Fibroblast of pulmonary artery (primary cell): ENCODE data around the gene CTDNEP1.

Experiments
- DNase-seq: peaks from one replicate; pipeline ENCODE4 v3.0.0-alpha.2; 2010; ENCODE audit warnings: low read depth
- H3K4me3 ChIP-seq: replicated peaks from 2 replicates; pipeline ENCODE4 v1.5.1; 2011; ENCODE audit warnings: low read depth, mild to moderate bottlenecking, control low read depth, low read length, moderate library complexity
- TF ChIP-seq, protein P1 (sequence below): IDR thresholded peaks from 2 replicates; pipeline ENCODE4 v1.5.1; 2011; ENCODE audit warnings: mild to moderate bottlenecking, control low read depth, low read length, inconsistent platforms; ENCODE audit errors: missing control alignments

The CTDNEP1 gene

DNA sequence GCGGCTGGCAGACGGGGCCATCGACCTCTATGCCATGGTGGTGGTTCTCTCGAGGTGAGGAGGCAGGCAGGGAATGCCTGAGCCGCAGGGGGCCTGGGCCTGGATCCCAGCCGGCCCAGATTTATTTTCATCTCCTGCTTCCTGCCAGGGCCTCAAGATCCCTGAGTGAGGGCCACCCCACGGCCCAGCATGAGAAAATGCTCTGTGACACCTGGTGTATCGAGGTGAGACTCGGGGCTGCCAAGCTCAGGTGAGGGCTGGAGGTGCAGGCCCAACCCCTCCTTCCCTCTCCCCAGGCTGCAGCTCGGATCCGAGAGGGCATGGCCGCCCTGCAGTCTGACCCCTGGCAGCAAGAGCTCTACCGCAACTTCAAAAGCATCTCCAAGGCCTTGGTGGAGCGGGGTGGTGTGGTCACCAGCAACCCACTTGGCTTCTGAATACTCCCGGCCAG is 26.8 kb downstream of the CTDNEP1 start:
- no peak overlapping the region for H3K4me3 ChIP-seq
- TF ChIP-seq, protein P1, sequence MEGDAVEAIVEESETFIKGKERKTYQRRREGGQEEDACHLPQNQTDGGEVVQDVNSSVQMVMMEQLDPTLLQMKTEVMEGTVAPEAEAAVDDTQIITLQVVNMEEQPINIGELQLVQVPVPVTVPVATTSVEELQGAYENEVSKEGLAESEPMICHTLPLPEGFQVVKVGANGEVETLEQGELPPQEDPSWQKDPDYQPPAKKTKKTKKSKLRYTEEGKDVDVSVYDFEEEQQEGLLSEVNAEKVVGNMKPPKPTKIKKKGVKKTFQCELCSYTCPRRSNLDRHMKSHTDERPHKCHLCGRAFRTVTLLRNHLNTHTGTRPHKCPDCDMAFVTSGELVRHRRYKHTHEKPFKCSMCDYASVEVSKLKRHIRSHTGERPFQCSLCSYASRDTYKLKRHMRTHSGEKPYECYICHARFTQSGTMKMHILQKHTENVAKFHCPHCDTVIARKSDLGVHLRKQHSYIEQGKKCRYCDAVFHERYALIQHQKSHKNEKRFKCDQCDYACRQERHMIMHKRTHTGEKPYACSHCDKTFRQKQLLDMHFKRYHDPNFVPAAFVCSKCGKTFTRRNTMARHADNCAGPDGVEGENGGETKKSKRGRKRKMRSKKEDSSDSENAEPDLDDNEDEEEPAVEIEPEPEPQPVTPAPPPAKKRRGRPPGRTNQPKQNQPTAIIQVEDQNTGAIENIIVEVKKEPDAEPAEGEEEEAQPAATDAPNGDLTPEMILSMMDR = no peak
- DNase-seq = no peak

DNA sequence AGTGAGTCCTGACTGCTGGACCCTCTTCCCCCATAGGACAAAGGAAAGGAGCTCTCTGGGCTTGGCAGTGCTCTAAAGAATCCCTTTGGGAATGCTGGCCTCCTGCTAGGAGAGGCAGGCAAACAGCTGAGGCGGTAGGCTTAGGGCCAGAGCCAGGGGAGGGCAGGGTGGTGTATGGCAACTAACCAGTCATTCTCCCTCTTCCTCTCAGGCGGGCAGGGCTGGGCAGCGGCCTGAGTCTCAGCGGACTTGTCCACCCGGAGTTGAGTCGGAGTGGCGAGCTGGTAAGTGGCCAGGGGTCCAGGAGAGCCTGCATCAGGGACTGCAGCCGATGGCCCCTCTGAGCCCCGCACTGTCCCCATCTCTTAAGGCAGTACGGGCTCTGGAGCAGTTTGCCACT is 27.4 kb downstream of the CTDNEP1 start:
- no peak overlapping the region for H3K4me3 ChIP-seq
- TF ChIP-seq, protein P1 = no peak
- no peak for DNase-seq

DNA sequence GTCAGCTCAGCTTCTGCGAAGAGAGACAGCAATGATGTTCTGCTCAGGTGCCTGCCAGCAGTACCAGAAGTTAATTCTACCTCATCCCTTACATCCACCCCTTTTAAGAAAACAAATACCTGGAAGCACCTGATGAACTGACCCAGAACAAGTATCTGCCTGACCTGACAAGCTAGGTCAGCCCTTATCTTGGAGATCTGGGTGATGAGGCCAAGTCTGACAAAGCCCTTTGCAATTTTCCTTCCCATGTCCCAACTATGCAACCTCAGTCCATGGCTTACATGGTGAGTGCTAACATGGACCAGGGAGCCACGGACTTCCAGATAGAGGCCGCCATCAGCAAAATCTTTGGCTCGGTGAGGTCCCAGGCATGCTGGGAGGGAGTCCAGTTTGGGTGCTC is 28.2 kb downstream of the CTDNEP1 start:
- no peak overlapping the region for H3K4me3 ChIP-seq
- TF ChIP-seq, protein P1 = no peak
- no peak for DNase-seq

DNA sequence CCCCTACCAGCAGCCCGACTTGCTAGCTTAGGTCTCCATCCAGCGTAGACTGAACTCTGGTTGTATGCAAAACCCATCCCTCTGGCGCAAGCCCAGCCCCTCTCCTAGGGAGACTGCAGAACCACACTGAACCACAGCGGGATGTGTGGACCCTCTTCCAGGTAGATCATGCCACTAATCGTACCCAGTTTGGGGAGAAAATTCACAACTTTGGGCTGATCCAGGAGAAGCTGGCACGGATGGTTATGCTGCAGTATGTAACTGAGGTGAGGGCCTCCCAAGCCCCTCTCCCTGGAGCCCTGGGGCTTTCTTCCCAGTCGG is 28.6 kb downstream of the CTDNEP1 start:
- H3K4me3 ChIP-seq = no peak overlapping the region
- no peak for DNase-seq
- TF ChIP-seq, protein P1 = no peak

DNA sequence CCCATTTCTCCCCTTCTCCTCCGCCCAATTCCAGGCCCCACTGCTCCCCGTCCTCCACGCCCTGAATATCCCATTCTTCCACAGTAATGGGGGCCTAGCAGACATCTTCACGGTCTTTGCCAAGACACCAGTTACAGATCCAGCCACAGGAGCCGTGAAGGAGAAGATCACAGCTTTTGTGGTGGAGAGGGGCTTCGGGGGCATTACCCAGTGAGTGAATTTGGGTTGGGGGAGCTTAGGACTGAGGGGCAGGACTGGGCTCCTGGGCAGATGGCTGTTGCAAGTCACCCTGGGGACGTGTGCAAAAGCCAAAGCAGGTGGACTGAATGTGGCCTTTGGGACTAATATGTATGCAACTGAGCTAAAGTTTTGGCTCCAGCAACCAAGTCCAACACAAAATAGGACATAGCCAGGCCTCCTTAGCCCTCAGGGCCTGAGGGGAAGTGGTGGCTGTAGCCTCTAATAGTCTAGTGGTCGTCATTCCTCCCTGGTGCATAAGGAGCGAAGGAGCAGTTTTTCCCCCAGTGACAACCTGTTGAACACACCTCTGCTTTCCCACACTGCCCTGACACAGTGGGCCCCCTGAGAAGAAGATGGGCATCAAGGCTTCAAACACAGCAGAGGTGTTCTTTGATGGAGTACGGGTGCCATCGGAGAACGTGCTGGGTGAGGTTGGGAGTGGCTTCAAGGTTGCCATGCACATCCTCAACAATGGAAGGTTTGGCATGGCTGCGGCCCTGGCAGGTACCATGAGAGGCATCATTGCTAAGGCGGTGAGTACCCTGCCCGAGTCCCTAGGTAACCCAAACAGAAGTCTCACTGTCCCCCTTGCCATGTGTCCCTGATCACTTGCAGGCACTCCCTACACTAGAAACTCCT is 29.2 kb downstream of the CTDNEP1 start:
- no peak overlapping the region for H3K4me3 ChIP-seq
- TF ChIP-seq, protein P1 = no peak

DNA sequence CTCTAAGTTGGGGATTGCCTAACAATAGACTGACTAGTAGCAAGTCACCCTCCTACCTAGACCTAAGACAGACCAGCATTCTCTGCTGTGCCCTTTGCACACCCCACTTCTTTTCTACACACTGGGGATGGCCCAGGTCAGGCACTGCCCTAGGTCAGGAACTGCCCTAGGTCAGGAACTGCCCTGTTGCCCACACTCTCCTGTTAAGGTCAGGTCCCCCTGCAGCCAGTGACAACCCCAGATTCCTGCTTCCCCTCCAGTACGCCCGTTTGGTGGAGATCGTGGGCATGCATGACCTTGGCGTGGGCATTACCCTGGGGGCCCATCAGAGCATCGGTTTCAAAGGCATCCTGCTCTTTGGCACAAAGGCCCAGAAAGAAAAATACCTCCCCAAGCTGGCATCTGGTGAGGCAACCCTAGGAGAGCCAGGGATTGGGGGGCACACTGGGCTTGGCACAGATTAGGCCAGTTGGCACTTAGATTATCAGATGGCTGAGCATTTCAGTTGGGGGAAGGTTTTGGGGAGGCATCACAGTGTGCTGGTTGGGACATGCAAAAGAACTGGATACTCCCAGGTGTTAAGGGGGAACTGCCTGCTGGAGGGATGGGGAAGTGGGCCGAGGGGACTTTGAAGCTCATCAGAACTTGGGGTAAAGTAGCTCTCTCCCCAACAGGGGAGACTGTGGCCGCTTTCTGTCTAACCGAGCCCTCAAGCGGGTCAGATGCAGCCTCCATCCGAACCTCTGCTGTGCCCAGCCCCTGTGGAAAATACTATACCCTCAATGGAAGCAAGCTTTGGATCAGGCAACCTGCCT is 30.0 kb downstream of the CTDNEP1 start:
- H3K4me3 ChIP-seq = no peak overlapping the region
- no peak for DNase-seq
- TF ChIP-seq, protein P1 = no peak

More for the DNA sequence above, 29.2 kb downstream of the CTDNEP1 start:
- no peak for DNase-seq
